Measurements from ENCODE around the gene TTLL1. TPM values are rescaled to one million over a fixed set of nuclear protein-coding genes. Genes with fewer than 3 reads are reported as not detected.

The TTLL1 gene
- total and polyA plus RNA-seq, 2 experiments from 2014 or later = 5.5 to 6.8 TPM

GRCh38 chr22:43135565-43135964 lies 46.4 kb upstream of the TTLL1 start:
- H3K9me2 ChIP-seq (ENCODE audit: insufficient read depth) = no peaks in the 10 kb centered on the region
- H3K36me3 ChIP-seq (ENCODE audit: insufficient read depth) = peaks cover 4% of the 10 kb centered on the region; the same call in 1 of the 2 replicates
- H3K27ac Mint-ChIP-seq = no peak overlapping the region

DNA sequence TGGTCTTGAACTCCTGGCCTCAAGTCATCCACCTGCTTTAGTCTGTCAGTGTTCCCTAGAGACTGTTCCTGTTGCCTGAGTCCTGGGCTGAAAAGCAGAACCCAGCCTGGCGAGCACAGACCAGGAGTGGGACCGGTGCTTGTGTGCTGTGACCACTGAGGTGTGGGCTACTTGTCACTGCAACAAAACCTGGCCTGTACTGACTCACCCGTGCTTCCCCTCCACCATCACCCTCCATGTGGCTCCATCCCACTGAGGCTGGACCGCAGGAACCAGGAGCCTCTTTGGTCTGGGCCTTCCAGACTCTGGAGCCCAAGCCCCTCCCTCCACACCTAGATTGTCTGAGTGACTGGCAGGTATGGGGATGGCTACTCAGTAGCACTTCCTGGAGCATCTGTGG lies 45.4 kb upstream of the TTLL1 start:
- DNase-seq (ENCODE audit: low spot score) = no peak
- H3K36me3 Mint-ChIP-seq (ENCODE audit: low read depth) = peaks cover 54% of the 10 kb centered on the region; the same call in 2 of the 3 replicates
- H2AFZ ChIP-seq = no peak overlapping the region
- H3K27me3 ChIP-seq (ENCODE audit: insufficient read depth) = no peaks in the 10 kb centered on the region
- no peak for ATAC-seq
- no peak overlapping the region for H3K4me2 ChIP-seq
- TF ChIP-seq JUNB (IDR thresholded peaks at IDR 0.05; ENCODE audit: unreplicated experiment) (no peak), EZH2 (IDR thresholded peaks at IDR 0.05; ENCODE audit: low read depth, unreplicated experiment) (no peak), ZNF114 (CRISPR knock-in tag; IDR thresholded peaks at IDR 0.05) (no peak), STAT1 (IDR thresholded peaks at IDR 0.05; ENCODE audit: unreplicated experiment) (no peak), ETS1 (IDR thresholded peaks at IDR 0.05) (no peak), REST (IDR thresholded peaks at IDR 0.05; ENCODE audit: unreplicated experiment) (no peak), CREB1 (CRISPR knock-in tag; IDR thresholded peaks at IDR 0.05; ENCODE audit: low read depth) (no peak), NANOG (IDR thresholded peaks at IDR 0.05; ENCODE audit: borderline replicate concordance) (no peak), POLR2AphosphoS5 (IDR thresholded peaks at IDR 0.05; ENCODE audit: low read depth) (no peak)
- peaks cover 2% of the 10 kb centered on the region for H3K27me3 Mint-ChIP-seq (ENCODE audit: insufficient read depth, low read depth, poor library complexity)
- H3F3A ChIP-seq (replicated peaks; ENCODE audit: low read depth) = no peaks in the 10 kb centered on the region
- H3K4me1 ChIP-seq (ENCODE audit: insufficient read depth) = no peaks in the 10 kb centered on the region; the same call in 1 of the 2 replicates
- no peaks in the 10 kb centered on the region for H3K9me2 ChIP-seq (ENCODE audit: insufficient read depth)
- H3K4me3 ChIP-seq = no peak overlapping the region
- no peak overlapping the region for H3K4me3 Mint-ChIP-seq
- no peaks in the 10 kb centered on the region; the same call in 1 of the 3 replicates for H3K4me1 Mint-ChIP-seq
- H4K20me1 ChIP-seq (replicated peaks; ENCODE audit: insufficient read depth) = 0 out of 2 replicates have a peak, but pooled peaks cover 9% of the 10 kb centered on the region
- no peaks in the 10 kb centered on the region for H3K9me3 Mint-ChIP-seq
- H3K79me2 ChIP-seq (replicated peaks; ENCODE audit: insufficient read depth) = no peaks in the 10 kb centered on the region
- H3K27ac Mint-ChIP-seq = no peak overlapping the region
- H3K27ac ChIP-seq (ENCODE audit: low read depth) = no peak overlapping the region
- peaks cover 4% of the 10 kb centered on the region; the same call in 1 of the 2 replicates for H3K36me3 ChIP-seq (ENCODE audit: insufficient read depth)

More at GRCh38 chr22:43135565-43135964, 46.4 kb upstream of the TTLL1 start:
- no peak overlapping the region for H3K4me3 ChIP-seq
- H4K20me1 ChIP-seq (replicated peaks; ENCODE audit: insufficient read depth) = peaks cover 4% of the 10 kb centered on the region; the same call in 1 of the 2 replicates
- H3K27me3 ChIP-seq (ENCODE audit: insufficient read depth) = no peaks in the 10 kb centered on the region
- Mint-ChIP-seq H3K4me1 (no peaks in the 10 kb centered on the region), H3K36me3 (ENCODE audit: low read depth) (peaks cover 61% of the 10 kb centered on the region; the same call in 2 of the 3 replicates), H3K27me3 (ENCODE audit: insufficient read depth, low read depth, poor library complexity) (peaks cover 2% of the 10 kb centered on the region), H3K4me3 (no peak overlapping the region), H3K9me3 (no peaks in the 10 kb centered on the region)
- no peak overlapping the region for H2AFZ ChIP-seq
- no peak overlapping the region for H3K27ac ChIP-seq (ENCODE audit: low read depth)
- H3F3A ChIP-seq (replicated peaks; ENCODE audit: low read depth) = no peaks in the 10 kb centered on the region
- TF ChIP-seq STAT1 (IDR thresholded peaks at IDR 0.05; ENCODE audit: unreplicated experiment) = no peak
- TF ChIP-seq ZNF331 (CRISPR knock-in tag; IDR thresholded peaks at IDR 0.05; ENCODE audit: low read depth) = no peak
- TF ChIP-seq REST (IDR thresholded peaks at IDR 0.05; ENCODE audit: unreplicated experiment) = no peak
- no peak for TF ChIP-seq ZNF114 (CRISPR knock-in tag; IDR thresholded peaks at IDR 0.05)
- no peak overlapping the region for H3K4me2 ChIP-seq
- H3K79me2 ChIP-seq (replicated peaks; ENCODE audit: insufficient read depth) = no peaks in the 10 kb centered on the region
- ATAC-seq = no peak
- DNase-seq (ENCODE audit: low spot score) = no peak
- no peaks in the 10 kb centered on the region for H3K4me1 ChIP-seq (ENCODE audit: insufficient read depth)

Measured in GM23338 (cell line).